Transverse colon (tissue), 4 donors: ENCODE results near the gene COMMD1.

Experiments used
- POLR2A ChIP-seq: fragments of 450-650 bp; IDR thresholded peaks from one replicate; pipeline ENCODE4 v1.6.1; 2016; ENCODE audit warnings: antibody characterized with exemption, mild to moderate bottlenecking, moderate library complexity
- POLR2AphosphoS5 ChIP-seq, 3 donors: sonication (generic); formaldehyde crosslinking; IDR thresholded peaks; one replicate each; pipeline ENCODE4 v1.6.1; 2016; ENCODE audit warnings: antibody characterized with exemption in 3 of 3
- TF ChIP-seq, protein P1 (sequence below), 5 experiments: fragments of 200-600 bp in 3 of 5; fragments of 450-650 bp in 2 of 5; sonication (generic) in 3 of 5; IDR thresholded peaks; 1 replicate in 2 of 5; 2 replicates in 3 of 5; pipeline ENCODE4 v1.5.1; 2016 to 2017; ENCODE audit warnings: antibody characterized with exemption in 5 of 5, inconsistent platforms in 3 of 5, mild to moderate bottlenecking in 2 of 5, moderate library complexity in 1 of 5

DNA sequence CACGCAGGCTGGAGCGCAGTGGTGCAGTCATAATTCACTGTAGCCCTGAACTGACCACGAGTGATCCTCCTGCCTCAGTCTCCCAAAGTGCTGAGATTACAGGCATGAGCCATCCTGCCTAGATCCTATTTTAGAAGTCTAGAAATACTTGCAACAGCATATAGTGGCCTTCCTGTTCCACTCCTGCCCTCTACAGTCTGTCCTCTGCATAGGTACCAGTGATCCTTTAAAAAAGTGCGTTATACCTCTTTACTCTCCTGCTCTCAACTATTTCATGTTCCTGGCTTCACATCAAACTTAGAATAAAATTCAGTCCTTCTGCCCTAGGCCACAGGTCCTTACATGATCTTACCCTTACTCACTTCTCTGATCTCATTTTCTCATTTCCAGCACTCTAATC, 6.0 kb downstream of the COMMD1 start:
- TF ChIP-seq, protein P1, sequence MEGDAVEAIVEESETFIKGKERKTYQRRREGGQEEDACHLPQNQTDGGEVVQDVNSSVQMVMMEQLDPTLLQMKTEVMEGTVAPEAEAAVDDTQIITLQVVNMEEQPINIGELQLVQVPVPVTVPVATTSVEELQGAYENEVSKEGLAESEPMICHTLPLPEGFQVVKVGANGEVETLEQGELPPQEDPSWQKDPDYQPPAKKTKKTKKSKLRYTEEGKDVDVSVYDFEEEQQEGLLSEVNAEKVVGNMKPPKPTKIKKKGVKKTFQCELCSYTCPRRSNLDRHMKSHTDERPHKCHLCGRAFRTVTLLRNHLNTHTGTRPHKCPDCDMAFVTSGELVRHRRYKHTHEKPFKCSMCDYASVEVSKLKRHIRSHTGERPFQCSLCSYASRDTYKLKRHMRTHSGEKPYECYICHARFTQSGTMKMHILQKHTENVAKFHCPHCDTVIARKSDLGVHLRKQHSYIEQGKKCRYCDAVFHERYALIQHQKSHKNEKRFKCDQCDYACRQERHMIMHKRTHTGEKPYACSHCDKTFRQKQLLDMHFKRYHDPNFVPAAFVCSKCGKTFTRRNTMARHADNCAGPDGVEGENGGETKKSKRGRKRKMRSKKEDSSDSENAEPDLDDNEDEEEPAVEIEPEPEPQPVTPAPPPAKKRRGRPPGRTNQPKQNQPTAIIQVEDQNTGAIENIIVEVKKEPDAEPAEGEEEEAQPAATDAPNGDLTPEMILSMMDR (IDR thresholded peaks at IDR 0.05) = no peak
- TF ChIP-seq POLR2AphosphoS5 (IDR thresholded peaks at IDR 0.05) = no peak
- TF ChIP-seq POLR2A = no peak
